ENCODE results near the gene TMEM94.
"Not testable (repeated sequence)": the region's sequence is repeated elsewhere in the genome, so short reads cannot be mapped to it uniquely, and the experiment has no call there.

The TMEM94 gene

GRCh38 chr17:75439287-75439686 lies 17.1 kb upstream of the TMEM94 start:
- no peak overlapping the region for H3K4me3 ChIP-seq (ENCODE audit: control insufficient read depth, low read depth, low read length)
- TF ChIP-seq CTCF (conservative IDR thresholded peaks at IDR 0.05; ENCODE audit: control insufficient read depth, insufficient read depth, low read depth, low read length), result no peak
- no peak for DNase-seq (ENCODE audit: low read depth)

- no peak for TF ChIP-seq CTCF (conservative IDR thresholded peaks at IDR 0.05; ENCODE audit: control insufficient read depth, insufficient read depth, low read depth, low read length)
- DNase-seq (ENCODE audit: low read depth), result no peak
- no peak overlapping the region for H3K4me3 ChIP-seq (ENCODE audit: control insufficient read depth, low read depth, low read length)
Measured at GRCh38 chr17:75440738-75441448, 15.5 kb upstream of the TMEM94 start.

GRCh38 chr17:75442168-75443103 lies 14.0 kb upstream of the TMEM94 start:
- no peak for TF ChIP-seq CTCF (conservative IDR thresholded peaks at IDR 0.05; ENCODE audit: control insufficient read depth, insufficient read depth, low read depth, low read length)
- no peak overlapping the region for H3K4me3 ChIP-seq (ENCODE audit: control insufficient read depth, low read depth, low read length)
- no peak for DNase-seq (ENCODE audit: low read depth)

- DNase-seq (ENCODE audit: low read depth), result no peak
- no peak overlapping the region for H3K4me3 ChIP-seq (ENCODE audit: control insufficient read depth, low read depth, low read length)
- no peak for TF ChIP-seq CTCF (conservative IDR thresholded peaks at IDR 0.05; ENCODE audit: control insufficient read depth, insufficient read depth, low read depth, low read length)
Measured at GRCh38 chr17:75445296-75445695, 11.1 kb upstream of the TMEM94 start.

- DNase-seq (ENCODE audit: low read depth); H3K4me3 ChIP-seq (ENCODE audit: control insufficient read depth, low read depth, low read length): not testable (repeated sequence)
Measured at GRCh38 chr17:75445896-75446295, 10.5 kb upstream of the TMEM94 start.

GRCh38 chr17:75447951-75448856 lies 8.2 kb upstream of the TMEM94 start:
- DNase-seq (ENCODE audit: low read depth), result no peak
- no peak overlapping the region for H3K4me3 ChIP-seq (ENCODE audit: control insufficient read depth, low read depth, low read length)
- no peak for TF ChIP-seq CTCF (conservative IDR thresholded peaks at IDR 0.05; ENCODE audit: control insufficient read depth, insufficient read depth, low read depth, low read length)

Measured in fibroblast of mammary gland (primary cell).